NCI-H2196 treated with DMSO at 0.1 percent for 48 hours (cell line): ENCODE results near the gene CRELD2.
A peak's percentile ranks its signal among the peaks of the same experiment; 100 is the strongest.

Experiments
- DNase-seq: peaks from one replicate; lab custom pipeline; 2025; ENCODE audit not compliant: unreplicated experiment; lab: John Stamatoyannopoulos, UW

The CRELD2 gene

GRCh38 chr22:49943405-49943765 is 25.0 kb downstream of the CRELD2 start:
- no peak for DNase-seq

GRCh38 chr22:49943771-49944398 is 25.5 kb downstream of the CRELD2 start:
- no peak for DNase-seq

DNA sequence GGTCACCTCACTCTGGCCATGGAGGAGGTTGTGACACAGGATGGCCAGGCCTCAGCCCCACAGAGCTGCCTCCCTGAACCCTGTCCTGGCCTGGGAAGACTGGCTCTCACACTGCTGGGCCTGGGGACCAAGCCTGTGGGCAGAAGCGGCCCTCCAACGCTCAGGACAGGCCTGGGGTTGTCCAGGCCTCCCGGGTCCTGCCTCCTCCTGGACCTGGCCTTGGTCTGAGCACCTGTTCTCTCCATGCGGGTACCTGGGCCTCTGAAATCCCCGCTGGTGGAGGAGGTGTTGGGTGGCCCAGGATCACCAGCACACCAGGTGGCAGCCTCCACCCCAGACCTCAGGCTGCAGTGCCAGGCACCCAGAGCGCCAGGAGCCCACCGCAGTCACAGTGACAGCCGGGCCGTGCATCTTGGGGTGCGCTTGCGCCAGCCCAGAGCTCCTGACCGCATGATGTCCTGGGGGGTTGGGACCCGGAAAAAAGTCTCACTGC is 26.0 kb downstream of the CRELD2 start:
- DNase-seq: no peak

DNA sequence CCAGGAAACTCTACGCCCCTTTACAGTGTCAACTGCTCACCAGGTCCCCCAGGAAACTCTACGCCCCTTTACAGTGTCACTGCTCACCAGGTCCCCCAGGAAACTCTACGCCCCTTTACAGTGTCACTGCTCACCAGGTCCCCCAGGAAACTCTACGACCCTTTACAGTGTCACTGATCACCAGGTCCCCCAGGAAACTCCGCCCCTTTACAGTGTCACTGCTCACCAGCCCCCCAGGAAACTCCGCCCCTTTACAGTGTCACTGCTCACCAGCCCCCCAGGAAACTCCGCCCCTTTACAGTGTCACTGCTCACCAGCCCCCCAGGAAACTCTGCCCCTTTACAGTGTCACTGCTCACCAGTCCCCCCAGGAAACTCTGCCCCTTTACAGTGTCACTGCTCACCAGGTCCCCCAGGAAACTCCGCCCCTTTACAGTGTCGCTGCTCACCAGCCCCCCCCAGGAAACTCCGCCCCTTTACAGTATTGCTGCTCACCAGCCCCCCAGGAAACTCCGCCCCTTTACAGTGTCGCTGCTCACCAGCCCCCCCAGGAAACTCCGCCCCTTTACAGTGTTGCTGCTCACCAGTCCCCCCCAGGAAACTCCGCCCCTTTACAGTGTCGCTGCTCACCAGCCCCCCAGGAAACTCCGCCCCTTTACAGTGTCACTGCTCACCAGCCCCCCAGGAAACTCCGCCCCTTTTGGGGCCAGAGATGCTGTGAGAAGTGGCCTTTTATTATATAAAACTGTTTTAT is 26.8 kb downstream of the CRELD2 start:
- DNase-seq: peak; percentile 73

DNA sequence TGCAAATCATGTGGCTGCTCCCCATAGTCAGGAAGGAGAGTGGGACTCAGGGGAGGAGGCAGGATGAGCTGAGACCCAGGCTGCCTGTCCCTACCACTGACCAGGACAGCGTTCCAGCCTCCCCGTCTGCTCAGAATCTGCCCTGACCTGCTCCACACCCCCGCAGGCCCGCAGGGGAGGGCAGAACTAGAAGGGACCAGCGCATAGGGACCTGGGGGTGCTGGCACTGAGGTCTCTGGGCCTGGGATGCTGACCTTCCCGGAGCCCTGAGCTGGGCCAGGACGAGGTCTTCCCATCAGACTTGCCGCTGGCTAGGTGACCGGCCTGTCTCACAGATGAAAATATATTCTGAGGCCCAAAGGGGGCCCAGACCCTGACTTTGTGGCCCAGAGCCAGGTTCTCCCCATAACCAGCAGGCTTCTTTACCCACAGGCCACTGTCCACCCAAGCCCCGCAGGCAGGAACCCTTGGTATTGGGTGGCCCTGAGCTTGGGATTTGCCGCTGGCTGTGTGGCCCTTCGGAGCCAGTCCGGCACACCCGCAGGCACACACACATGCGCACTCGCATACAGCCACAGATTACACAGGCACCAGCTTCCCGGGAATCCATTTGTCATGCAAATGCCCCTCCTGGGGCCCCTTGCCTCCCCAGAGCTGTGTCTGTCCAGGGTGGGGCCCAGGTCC is 28.3 kb downstream of the CRELD2 start:
- no peak for DNase-seq

- DNase-seq: no peak
These were observed 28.8 kb downstream of the CRELD2 start for GRCh38 chr22:49947296-49947622.

DNA sequence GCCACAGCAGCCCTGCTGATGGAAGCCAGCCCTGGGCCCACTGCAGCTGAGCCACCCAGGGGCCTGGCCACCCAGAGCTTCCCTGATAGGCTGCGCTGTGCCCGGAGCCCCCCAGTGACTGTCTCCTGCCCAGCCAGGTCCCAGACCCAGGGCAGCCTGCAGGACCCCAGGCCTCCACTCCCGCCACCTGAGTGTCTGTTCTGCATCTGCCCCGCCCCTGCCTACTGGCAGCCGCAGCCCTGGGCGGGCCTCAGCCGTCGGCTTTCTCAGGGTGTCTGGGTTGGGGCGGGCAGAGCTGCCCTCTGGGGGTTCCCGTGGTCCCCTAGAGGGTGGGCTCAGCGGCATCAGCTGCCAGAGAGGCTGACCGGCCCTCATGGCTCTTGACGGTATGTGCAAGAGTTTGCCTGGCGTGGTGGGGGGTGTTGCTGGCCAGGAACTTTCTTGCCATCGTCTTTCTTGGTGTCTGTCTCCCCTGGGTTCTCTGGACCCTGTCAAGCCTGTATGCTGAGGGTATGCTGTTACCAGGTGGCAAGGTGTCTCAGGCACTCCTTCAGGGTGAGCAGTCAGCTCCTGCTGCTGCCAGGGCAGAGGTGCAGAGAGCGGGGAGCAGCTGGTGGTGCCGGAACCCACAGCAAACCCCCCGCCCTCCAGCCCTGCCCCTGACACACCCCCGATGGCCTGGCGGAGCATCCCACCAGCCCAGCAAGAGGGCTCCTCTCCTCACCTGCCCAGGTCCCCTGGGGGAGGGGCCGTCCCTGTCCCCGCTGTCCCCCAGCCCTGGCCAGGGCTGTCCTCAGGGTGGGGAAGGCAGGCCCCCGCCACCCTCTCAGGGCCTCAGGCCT is 29.9 kb downstream of the CRELD2 start:
- no peak for DNase-seq

- peak; percentile 23 for DNase-seq
These were observed 30.8 kb downstream of the CRELD2 start for GRCh38 chr22:49948958-49949913.

GRCh38 chr22:49949914-49950292 is 31.5 kb downstream of the CRELD2 start:
- no peak for DNase-seq

GRCh38 chr22:49950396-49950994 is 32.1 kb downstream of the CRELD2 start:
- DNase-seq: no peak

- DNase-seq: peak; percentile 47
These were observed 32.7 kb downstream of the CRELD2 start for GRCh38 chr22:49951000-49951677.

DNA sequence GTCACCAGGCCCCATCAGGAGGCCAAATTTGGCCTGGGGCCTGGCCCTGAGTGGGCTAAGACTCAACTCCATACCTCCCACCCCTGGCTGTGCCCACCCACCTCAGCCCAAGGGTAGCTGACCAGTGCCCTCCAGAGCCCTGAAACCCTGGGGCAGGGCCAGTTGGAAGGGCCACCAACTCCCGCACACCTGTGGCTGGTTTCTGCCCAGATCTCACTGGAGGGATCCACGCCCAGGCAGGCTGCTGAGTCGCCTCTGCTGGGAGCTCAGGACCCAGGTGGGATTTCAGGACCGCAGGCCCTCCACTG is 33.2 kb downstream of the CRELD2 start:
- no peak for DNase-seq

DNA sequence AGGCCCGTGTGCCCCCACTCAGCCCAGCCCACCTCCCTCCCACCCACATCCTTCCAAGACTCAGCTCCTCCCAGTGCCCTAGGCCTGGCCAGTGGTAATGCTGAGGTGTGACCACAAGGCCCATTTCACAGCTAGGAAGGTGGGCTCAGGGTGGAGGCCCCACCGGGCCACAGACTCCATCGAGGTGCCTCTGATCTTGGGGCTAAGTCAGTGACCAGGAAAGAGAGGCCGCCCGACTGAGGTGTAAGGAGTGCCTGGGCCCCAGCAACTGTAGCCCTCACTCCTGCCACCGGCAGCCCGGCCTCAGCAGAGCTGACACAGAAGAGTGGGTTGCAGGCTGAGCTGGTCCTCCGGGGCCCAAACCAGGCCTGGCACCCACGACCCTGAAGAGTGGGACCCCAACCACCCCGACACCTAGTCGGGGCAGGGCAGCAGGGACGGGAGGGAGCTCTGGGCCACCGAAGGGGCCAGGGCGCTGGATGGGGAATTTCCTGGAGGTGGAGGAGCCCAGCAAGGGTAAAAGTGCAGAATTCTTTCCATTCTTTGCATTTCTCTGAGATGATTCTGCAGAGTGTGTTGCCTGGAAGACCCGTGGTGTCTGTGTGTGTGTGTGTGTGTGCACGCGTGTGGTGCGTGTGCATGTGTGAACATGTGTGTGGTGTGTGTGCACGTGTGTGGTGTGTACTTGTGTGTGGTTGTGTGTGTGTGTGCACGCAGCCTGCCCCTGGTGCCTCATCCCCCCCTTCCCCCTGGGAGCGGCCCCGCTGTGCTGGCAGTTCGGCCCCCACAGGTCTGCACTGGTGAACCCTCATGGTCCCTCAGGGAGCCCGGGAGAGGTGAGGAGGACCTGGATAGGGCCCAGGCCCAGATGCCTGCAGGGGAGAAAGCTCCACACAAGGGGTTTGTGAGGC is 33.8 kb downstream of the CRELD2 start:
- no peak for DNase-seq

DNA sequence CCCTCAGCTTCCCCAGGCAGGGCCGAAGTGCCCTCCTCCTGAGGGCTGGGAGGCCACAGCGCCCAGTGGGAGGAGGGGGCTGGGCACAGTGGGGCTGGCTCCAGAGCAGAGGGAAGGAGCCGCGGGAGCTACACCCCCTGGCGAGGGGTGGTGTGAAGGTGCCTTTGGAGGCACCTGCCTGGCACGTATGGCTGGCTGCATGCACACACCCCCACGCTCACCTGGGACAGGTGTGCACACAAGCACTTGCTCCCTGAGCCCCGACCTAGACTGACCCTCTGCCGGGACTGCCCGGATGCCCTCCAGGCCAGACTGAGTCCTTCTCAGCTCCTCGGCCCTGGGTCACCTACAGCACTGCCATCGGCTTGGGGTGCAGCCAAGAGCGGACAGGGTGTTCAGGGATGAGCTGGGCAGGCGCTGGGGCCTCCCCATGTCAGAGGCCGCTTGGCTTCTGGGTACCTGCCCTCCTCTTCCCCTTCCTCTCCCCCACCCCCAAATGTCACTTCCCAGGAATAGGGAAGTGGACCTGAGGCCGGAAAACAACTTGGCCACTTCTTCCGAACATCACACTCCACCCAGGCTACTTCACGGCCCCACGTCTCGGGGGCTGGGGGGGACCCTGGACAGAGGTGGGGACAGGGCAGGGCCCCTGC is 34.7 kb downstream of the CRELD2 start:
- no peak for DNase-seq

- no peak for DNase-seq
These were observed 35.4 kb downstream of the CRELD2 start for GRCh38 chr22:49953680-49954344.

- DNase-seq: no peak
These were observed 35.9 kb downstream of the CRELD2 start for GRCh38 chr22:49954354-49954753.

GRCh38 chr22:49954991-49955580 is 36.7 kb downstream of the CRELD2 start:
- no peak for DNase-seq
